Measurements from ENCODE around the gene SEPTIN11. TPM values are rescaled to one million over a fixed set of nuclear protein-coding genes. Genes with fewer than 3 reads are reported as not detected.
A peak's percentile ranks its signal among the peaks of the same experiment; 100 is the strongest.

The SEPTIN11 gene
- total and polyA plus RNA-seq, 4 donors = 17.2 to 37.4 (median 25.1) TPM

- Histone ChIP-seq H3K4me1 (ENCODE audit: control insufficient read depth in 4 of 4, insufficient read depth in 4 of 4, low read length in 3 of 4) (peaks cover 3 to 12% (median 10%) of the 10 kb centered on the region in 4 donors), H3K4me3 (ENCODE audit: low read depth in 1 of 3, low read length in 3 of 3) (no peak overlapping the region), H3K9me3 (ENCODE audit: control insufficient read depth in 4 of 4, low read length in 3 of 4) (peaks cover 0 to 2% (median 0%) of the 10 kb centered on the region in 4 donors), H3K27ac (ENCODE audit: low read depth in 1 of 2, low read length in 2 of 2) (peak overlapping the region; percentile 38 to 54), H3K9ac (ENCODE audit: low read depth in 1 of 2, low read length in 2 of 2) (no peak overlapping the region), H3K27me3 (ENCODE audit: control insufficient read depth in 4 of 4, insufficient read depth in 4 of 4, low read length in 3 of 4) (no peaks in the 10 kb centered on the region), H3K36me3 (ENCODE audit: control insufficient read depth in 4 of 4, insufficient read depth in 3 of 4, low read depth in 1 of 4, low read length in 3 of 4) (no peaks in the 10 kb centered on the region)
- DNase-seq (ENCODE audit: low spot score) = no peak
- WGBS = 36% methylated on average over 7 of the region's 7 CpGs
- TF ChIP-seq RAD21 (IDR thresholded peaks at IDR 0.05) (peak; percentile 54 to 67), GABPA (IDR thresholded peaks at IDR 0.05 in 1 of 2, conservative IDR thresholded peaks at IDR 0.05 in 1 of 2) (peak in 1 of 2 donors; percentile 35), REST (IDR thresholded peaks at IDR 0.05) (no peak), HNF4G (IDR thresholded peaks at IDR 0.05) (peak; percentile 66), EGR1 (IDR thresholded peaks at IDR 0.05; ENCODE audit: low read depth in 2 of 2) (no peak), JUND (IDR thresholded peaks at IDR 0.05) (peak in 1 of 2 donors; percentile 52), FOXA2 (IDR thresholded peaks at IDR 0.05) (peak; percentile 92), HNF4A (conservative IDR thresholded peaks at IDR 0.05) (peak; percentile 89 to 90), SP1 (IDR thresholded peaks at IDR 0.05) (peak; percentile 89), TAF1 (conservative IDR thresholded peaks at IDR 0.05) (no peak), NR2F2 (IDR thresholded peaks at IDR 0.05) (peak; percentile 97), RXRA (IDR thresholded peaks at IDR 0.05) (peak; percentile 61 to 88), FOXA1 (IDR thresholded peaks at IDR 0.05) (peak; percentile 83), YY1 (IDR thresholded peaks at IDR 0.05) (peak; percentile 75), ATF3 (IDR thresholded peaks at IDR 0.05) (no peak)
- TF ChIP-seq, protein P1, sequence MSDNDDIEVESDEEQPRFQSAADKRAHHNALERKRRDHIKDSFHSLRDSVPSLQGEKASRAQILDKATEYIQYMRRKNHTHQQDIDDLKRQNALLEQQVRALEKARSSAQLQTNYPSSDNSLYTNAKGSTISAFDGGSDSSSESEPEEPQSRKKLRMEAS (IDR thresholded peaks at IDR 0.05) = peak; percentile 66
- TF ChIP-seq, protein P2, sequence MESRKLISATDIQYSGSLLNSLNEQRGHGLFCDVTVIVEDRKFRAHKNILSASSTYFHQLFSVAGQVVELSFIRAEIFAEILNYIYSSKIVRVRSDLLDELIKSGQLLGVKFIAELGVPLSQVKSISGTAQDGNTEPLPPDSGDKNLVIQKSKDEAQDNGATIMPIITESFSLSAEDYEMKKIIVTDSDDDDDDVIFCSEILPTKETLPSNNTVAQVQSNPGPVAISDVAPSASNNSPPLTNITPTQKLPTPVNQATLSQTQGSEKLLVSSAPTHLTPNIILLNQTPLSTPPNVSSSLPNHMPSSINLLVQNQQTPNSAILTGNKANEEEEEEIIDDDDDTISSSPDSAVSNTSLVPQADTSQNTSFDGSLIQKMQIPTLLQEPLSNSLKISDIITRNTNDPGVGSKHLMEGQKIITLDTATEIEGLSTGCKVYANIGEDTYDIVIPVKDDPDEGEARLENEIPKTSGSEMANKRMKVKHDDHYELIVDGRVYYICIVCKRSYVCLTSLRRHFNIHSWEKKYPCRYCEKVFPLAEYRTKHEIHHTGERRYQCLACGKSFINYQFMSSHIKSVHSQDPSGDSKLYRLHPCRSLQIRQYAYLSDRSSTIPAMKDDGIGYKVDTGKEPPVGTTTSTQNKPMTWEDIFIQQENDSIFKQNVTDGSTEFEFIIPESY (IDR thresholded peaks at IDR 0.05) = peak; percentile 78
- TF ChIP-seq, protein P3, sequence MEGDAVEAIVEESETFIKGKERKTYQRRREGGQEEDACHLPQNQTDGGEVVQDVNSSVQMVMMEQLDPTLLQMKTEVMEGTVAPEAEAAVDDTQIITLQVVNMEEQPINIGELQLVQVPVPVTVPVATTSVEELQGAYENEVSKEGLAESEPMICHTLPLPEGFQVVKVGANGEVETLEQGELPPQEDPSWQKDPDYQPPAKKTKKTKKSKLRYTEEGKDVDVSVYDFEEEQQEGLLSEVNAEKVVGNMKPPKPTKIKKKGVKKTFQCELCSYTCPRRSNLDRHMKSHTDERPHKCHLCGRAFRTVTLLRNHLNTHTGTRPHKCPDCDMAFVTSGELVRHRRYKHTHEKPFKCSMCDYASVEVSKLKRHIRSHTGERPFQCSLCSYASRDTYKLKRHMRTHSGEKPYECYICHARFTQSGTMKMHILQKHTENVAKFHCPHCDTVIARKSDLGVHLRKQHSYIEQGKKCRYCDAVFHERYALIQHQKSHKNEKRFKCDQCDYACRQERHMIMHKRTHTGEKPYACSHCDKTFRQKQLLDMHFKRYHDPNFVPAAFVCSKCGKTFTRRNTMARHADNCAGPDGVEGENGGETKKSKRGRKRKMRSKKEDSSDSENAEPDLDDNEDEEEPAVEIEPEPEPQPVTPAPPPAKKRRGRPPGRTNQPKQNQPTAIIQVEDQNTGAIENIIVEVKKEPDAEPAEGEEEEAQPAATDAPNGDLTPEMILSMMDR (IDR thresholded peaks at IDR 0.05; ENCODE audit: low read depth, low read length, missing input control) = no peak
These were observed 17.8 kb upstream of the SEPTIN11 start for GRCh38 chr4:76931576-76932276.

Data from liver (tissue), 9 donors.